Mesothelial cell of epicardium (in vitro differentiated cells): ENCODE results near the gene PRUNE2. TPM values are rescaled to one million over a fixed set of nuclear protein-coding genes. Genes with fewer than 3 reads are reported as not detected.
"Not testable (repeated sequence)": the region's sequence is repeated elsewhere in the genome, so short reads cannot be mapped to it uniquely, and the experiment has no call there.

Experiments
- DNase-seq, 2 experiments: peaks; one replicate each; pipeline ENCODE4 v3.0.0; 2021; ENCODE audit warnings: low spot score in 2 of 2; ENCODE audit not compliant: unreplicated experiment in 2 of 2
- H3K27ac Mint-ChIP-seq: 2 replicates; pipeline ENCODE4 v1.8.0; 2021; ENCODE audit warnings: mixed read lengths
- H3K27me3 Mint-ChIP-seq: 2 replicates; pipeline ENCODE4 v1.8.0; 2021; ENCODE audit warnings: low read depth, mixed read lengths
- H3K36me3 Mint-ChIP-seq: 2 replicates; pipeline ENCODE4 v1.8.0; 2021; ENCODE audit warnings: mixed read lengths
- H3K4me1 Mint-ChIP-seq: 2 replicates; pipeline ENCODE4 v1.8.0; 2021; ENCODE audit warnings: mixed read lengths
- H3K4me3 Mint-ChIP-seq: 2 replicates; pipeline ENCODE4 v1.8.0; 2021; ENCODE audit warnings: mild to moderate bottlenecking, moderate library complexity, mixed read lengths
- H3K9me3 Mint-ChIP-seq: 2 replicates; pipeline ENCODE4 v1.8.0; 2021; ENCODE audit warnings: mixed read lengths
- total RNA-seq: library from RNA; stranded (reverse); gene quantifications from 3 replicates; pipeline ENCODE4 v1.2.1, GENCODE V29; 2021
- TF ChIP-seq, protein P1 (sequence below): fragments of 200-600 bp; sonication (generic); IDR thresholded peaks from one replicate; pipeline ENCODE4 v1.5.0; 2021; ENCODE audit warnings: antibody characterized with exemption; ENCODE audit not compliant: unreplicated experiment

PRUNE2 gene
- total RNA-seq, 1 donor from 2014 or later: 3.4 TPM

DNA sequence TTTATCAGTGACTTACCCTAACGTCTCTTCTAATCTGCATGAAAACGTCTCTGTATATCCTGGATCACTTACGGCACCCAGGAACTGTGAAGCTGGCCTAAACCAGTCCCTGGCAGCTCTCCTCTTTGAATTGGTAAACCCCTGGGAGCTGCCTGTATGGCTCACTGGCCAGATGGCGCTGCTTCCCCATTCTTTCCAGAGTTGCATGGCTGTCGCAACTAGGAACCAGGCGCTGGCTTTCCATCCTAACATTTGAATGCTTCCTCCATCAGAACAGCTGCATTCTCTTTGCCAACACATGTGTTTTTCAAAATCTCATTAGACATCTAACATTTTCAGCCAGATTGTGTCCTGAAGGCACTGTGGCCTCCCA, 149.7 kb downstream of the PRUNE2 start:
- Mint-ChIP-seq H3K9me3 (no peaks in the 10 kb centered on the region), H3K36me3 (no peaks in the 10 kb centered on the region), H3K27ac (no peak overlapping the region), H3K27me3 (peaks cover 10% of the 10 kb centered on the region), H3K4me1 (peaks cover 2% of the 10 kb centered on the region), H3K4me3 (no peak overlapping the region)
- TF ChIP-seq, protein P1, sequence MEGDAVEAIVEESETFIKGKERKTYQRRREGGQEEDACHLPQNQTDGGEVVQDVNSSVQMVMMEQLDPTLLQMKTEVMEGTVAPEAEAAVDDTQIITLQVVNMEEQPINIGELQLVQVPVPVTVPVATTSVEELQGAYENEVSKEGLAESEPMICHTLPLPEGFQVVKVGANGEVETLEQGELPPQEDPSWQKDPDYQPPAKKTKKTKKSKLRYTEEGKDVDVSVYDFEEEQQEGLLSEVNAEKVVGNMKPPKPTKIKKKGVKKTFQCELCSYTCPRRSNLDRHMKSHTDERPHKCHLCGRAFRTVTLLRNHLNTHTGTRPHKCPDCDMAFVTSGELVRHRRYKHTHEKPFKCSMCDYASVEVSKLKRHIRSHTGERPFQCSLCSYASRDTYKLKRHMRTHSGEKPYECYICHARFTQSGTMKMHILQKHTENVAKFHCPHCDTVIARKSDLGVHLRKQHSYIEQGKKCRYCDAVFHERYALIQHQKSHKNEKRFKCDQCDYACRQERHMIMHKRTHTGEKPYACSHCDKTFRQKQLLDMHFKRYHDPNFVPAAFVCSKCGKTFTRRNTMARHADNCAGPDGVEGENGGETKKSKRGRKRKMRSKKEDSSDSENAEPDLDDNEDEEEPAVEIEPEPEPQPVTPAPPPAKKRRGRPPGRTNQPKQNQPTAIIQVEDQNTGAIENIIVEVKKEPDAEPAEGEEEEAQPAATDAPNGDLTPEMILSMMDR: no peak
- DNase-seq: no peak

DNA sequence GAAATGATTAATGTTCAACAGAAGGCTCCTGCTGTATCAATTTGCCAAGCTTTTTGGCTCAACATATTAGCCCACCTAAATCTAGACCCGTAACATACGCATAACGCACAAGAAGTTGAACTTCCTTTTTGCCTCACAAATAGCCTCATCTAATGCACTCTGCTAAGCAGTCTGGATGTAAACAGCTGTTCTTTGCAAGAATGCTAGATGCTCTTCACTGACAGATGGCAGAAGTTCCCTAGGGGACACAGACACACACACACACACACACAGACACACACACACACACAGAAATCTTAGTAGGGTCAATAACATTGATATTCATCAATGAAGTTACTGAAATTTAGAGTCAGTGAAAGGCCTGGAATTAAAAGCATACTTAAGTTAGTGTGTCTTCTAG, 154.9 kb downstream of the PRUNE2 start:
- Mint-ChIP-seq H3K9me3 (peaks cover 4% of the 10 kb centered on the region), H3K4me1 (no peaks in the 10 kb centered on the region), H3K36me3 (no peaks in the 10 kb centered on the region), H3K27ac (no peak overlapping the region), H3K4me3 (no peak overlapping the region), H3K27me3 (peaks cover 9% of the 10 kb centered on the region)
- TF ChIP-seq, protein P1: no peak
- DNase-seq: no peak

GRCh38 chr9:76744336-76744735, 161.6 kb downstream of the PRUNE2 start:
- TF ChIP-seq, protein P1: no peak
- no peak for DNase-seq
- no peaks in the 10 kb centered on the region for H3K36me3 Mint-ChIP-seq
- H3K27ac Mint-ChIP-seq: no peak overlapping the region
- H3K27me3 Mint-ChIP-seq: peaks cover 8% of the 10 kb centered on the region
- peaks cover 9% of the 10 kb centered on the region for H3K4me1 Mint-ChIP-seq
- peaks cover 16% of the 10 kb centered on the region for H3K9me3 Mint-ChIP-seq
- no peak overlapping the region for H3K4me3 Mint-ChIP-seq

DNA sequence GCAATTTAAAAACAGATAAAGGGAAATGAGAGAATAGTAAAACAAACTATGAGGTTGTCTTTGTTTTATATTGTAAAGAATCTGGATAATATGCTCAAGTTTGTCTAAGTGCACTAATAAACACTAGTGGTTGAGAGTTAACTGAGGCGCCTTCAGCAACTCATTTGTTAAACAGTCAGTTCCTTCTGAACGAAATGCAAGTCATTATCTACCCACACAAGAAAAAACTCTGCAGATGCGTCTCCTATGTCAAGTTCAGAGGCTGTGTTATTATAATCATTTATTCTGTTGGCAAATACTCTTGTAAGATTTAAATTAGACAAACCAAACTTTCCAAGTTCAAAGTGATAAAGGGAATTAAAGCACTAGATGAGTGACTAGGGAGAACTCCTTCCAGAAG, 162.0 kb downstream of the PRUNE2 start:
- peaks cover 16% of the 10 kb centered on the region for H3K9me3 Mint-ChIP-seq
- no peaks in the 10 kb centered on the region for H3K36me3 Mint-ChIP-seq
- peaks cover 9% of the 10 kb centered on the region for H3K4me1 Mint-ChIP-seq
- DNase-seq: no peak
- TF ChIP-seq, protein P1: no peak
- no peak overlapping the region for H3K4me3 Mint-ChIP-seq
- no peak overlapping the region for H3K27ac Mint-ChIP-seq
- H3K27me3 Mint-ChIP-seq: peaks cover 7% of the 10 kb centered on the region

GRCh38 chr9:76742890-76743289, 163.0 kb downstream of the PRUNE2 start:
- H3K4me3 Mint-ChIP-seq, H3K27me3 Mint-ChIP-seq, H3K36me3 Mint-ChIP-seq, H3K27ac Mint-ChIP-seq, H3K4me1 Mint-ChIP-seq, DNase-seq: not testable (repeated sequence)
- H3K9me3 Mint-ChIP-seq: peaks cover 16% of the 10 kb centered on the region

- no peak for DNase-seq
- TF ChIP-seq, protein P1: no peak
- Mint-ChIP-seq H3K36me3 (no peaks in the 10 kb centered on the region), H3K27me3 (peaks cover 10% of the 10 kb centered on the region), H3K4me1 (peaks cover 17% of the 10 kb centered on the region), H3K27ac (no peak overlapping the region), H3K9me3 (peaks cover 12% of the 10 kb centered on the region), H3K4me3 (no peak overlapping the region)
These were observed 164.4 kb downstream of the PRUNE2 start for GRCh38 chr9:76741524-76741923.
